ENCODE measurements around the gene SYPL2.

SYPL2 gene

DNA sequence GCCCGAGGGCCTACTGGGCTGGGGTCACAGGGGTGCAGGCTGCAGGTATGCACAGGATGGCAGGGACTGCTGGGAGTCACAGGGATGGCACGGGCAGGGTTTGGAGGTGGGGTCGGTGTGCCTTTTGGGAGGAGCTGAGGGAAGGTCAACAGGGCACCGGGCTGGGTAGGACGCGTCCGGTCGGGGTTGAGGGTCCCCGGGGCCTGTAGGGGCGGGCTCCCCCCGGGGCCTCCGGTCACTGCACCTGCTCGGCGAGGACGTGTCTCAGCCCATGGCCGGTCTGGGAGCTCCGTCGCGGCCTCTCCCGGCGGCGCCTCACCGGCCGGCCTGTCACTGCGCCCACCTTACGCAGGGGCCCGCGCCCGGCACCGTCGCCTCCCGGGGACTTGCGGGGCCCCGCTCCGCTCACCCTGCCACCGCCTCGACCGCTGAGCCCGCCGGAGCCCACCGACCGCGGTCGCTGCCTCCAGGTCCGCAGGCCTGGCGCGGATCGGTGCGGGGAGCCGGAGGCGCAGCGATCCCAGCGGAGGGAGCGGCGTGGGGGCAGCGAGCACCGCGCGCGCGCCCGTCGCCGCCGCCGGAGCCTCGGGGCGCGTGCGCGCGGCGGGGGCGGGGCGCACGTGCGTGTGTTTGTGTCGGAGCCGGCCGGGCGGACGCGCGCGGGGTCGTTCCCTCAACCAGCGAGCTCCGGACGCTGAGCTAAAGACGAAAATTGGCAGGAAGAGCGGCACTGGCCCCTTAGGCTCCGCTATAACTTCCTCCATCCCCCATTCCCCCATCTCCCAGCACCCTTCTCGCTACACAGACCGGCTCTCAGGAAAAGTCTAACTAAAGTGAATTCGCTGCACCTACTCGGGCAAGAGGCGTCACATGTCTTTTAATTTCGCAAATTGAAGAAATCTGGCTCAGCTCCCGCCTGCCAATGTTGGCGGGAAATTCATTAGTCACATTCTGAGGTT lies 43.1 kb downstream of the SYPL2 start, which contains the start of gene AMIGO1:
Gene AMIGO1, minus strand, starts transcription at position 552 of the 959 bp plus-strand sequence. CDS start 815 bp downstream, outside the sequence.
- DNase-seq (ENCODE audit: insufficient read length, low spot score) (peak; percentile 47), FAIRE-seq (no peak)

DNA sequence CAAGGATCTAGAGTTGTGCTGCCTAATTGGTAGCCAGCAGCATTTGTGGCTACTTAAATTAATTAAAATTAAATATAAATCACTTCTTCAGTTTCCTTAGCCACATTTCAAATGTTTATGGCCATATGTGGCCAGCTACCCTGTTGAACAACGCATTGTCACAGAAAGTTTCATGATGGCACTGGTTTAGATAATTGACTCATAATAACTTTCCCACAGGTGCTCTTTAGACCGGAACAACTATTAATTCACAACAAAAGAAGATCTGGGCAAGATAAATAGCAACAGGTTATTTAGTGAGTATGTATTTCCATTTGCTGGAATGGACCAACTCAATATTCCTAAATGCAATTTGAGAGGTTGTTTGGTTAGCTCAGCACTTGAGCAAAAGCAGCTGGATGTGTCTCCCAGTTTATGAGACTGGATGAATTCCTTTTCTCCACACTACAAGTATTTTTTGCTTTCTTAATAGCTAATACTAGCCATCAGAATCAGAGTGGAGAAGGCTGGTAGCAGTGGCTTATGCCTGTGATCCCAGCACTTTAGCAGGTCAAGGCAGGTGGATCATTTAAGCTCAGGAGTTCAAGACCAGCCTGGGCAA lies 46.9 kb downstream of the SYPL2 start:
- DNase-seq (ENCODE audit: insufficient read length, low spot score) (no peak), FAIRE-seq (no peak)

DNA sequence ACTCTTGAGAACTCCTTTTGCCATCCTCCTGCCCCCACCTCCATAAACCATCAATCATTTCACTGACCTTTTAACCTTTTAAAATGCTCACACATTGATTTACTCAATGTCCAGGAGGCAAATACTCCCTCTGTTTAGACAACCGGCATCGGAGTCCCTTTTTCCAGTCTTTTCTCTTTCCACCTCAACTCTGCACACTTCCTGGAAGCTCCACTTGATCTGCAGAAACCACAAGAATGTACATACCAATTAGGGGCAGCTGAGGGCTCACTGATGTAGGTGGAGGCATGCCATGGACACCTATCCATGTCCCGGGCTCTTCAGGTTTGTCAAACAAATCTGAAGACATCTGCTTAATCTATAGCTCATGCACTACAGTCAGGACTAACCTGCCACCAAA lies 48.5 kb downstream of the SYPL2 start:
- no peak for DNase-seq (ENCODE audit: insufficient read length, low spot score)
- FAIRE-seq, result no peak

DNA sequence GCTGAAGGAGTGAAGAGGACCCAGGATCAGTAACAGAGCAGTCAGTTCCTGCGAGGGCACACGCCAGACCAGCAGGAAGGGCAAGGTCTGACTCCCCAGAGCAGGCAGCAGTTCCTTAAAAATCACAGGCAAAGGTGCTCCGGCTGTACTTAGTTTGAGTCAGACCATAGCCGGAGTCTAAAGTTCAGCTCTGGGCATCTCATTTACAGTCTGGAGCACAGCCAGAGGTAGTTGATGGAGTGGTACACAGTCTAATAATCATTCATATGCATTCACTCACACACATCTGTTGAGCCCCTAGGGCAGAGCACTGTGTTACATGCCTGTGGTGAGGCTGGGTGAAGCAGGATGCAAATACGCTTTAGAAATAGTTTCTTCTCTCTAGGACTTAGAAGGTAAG lies 50.5 kb downstream of the SYPL2 start:
- DNase-seq (ENCODE audit: insufficient read length, low spot score) (no peak), FAIRE-seq (no peak)

DNA sequence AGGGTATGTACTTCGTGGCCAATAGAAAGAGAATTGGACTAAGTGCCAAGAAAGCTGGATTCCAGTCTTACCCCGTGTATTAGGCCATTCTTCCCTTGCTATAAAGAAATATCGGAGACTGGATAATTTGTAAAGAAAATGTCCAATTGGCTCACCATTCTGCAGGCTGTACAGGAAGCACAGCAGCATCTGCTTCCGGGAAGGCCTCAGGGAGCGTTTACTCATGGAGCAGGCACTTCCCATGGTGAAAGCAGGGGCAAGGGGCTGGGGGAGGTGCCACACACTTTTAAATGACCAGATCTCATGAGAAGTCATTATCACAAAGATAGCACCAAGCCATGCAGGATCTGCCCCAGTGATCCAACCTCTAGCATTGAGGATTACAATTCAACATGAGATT lies 51.0 kb downstream of the SYPL2 start:
- FAIRE-seq, result no peak

DNA sequence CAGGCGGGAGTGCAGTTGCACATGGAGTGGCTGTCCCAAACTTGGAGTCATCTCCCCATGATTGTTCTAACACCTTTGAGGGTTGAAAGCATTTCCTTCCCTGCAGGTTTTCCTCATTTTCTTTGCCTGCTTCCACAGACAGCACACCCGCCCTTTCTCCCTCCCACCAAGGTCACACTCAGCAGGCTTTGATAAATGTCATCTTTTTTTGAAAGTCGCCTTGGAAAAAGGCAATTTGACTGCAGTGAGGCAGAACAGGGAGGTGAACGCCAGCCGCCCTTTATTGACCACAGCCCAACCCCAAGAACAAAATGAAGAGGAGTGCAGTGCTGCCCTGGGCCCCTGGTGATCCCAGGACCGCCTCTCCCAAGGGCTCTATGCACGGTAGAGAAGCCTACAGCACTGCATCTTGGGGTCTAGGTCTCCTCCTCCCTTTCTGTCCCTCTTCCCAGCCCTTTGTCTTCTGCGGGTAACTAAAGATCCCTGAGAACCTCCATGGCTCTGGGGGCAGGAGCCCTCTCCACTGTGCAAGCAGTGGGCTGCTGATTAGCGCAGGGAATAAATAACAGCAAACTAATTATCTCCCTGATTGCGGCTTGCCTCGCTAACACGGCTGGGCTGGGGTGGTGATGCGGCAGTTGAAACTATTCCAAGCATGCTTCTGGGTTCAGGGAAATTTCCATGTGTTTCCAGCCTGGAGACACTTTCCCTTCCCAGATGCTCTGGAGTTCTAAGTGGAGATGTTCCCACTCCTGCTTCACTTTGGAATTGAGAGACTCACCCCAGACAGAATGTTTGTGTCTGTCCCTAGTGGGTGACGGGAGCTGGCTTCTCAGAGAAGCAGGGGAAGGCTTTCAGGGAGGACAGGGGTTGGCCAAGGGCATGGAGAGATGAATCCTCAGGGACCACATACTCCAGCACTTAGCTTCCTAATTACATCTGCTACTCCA lies 54.9 kb downstream of the SYPL2 start:
- DNase-seq (ENCODE audit: insufficient read length, low spot score) (no peak), FAIRE-seq (no peak)

More for the DNA sequence above, 51.0 kb downstream of the SYPL2 start:
- no peak for DNase-seq (ENCODE audit: insufficient read length, low spot score)

DNA sequence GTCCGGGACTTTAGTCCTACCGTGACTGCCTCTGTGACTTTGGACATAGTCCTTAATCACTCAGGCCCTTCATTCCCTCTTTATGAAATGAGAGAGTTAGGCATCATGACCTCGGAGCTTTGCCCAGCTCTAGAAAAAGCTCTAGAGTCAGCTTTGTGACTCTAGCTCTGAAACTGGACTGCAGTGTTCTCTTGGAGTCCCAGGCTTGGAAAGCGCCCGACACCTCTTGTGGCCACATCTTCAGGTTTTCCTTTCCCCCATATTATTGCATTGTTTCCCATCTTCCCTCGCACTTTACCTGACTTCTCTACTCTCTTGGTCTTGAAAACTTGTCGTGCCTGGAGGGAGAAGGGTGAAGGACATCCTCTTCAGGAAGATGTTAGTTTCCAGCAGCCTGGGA lies 55.7 kb downstream of the SYPL2 start:
- FAIRE-seq (no peak), DNase-seq (ENCODE audit: insufficient read length, low spot score) (no peak)

DNA sequence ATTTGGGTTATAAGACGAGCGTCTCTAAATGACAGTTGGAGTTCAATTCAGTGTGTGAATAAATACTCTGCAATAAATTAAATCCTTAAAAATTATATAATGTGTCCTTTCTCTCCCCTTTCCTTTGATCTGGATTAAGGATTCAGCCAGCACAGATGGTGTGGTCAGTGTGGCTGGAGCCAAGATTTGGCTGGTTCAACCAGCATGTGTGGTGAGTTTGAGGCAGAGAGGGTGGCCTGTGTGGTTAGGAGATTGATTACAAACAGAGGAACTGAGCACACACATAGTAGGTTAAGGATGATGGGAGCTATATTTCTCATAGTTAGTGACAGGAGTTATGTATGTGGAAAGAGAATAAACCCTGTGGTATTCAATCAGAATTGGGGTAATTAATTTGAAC lies 57.4 kb downstream of the SYPL2 start:
- FAIRE-seq (no peak), DNase-seq (ENCODE audit: insufficient read length, low spot score) (no peak)

DNA sequence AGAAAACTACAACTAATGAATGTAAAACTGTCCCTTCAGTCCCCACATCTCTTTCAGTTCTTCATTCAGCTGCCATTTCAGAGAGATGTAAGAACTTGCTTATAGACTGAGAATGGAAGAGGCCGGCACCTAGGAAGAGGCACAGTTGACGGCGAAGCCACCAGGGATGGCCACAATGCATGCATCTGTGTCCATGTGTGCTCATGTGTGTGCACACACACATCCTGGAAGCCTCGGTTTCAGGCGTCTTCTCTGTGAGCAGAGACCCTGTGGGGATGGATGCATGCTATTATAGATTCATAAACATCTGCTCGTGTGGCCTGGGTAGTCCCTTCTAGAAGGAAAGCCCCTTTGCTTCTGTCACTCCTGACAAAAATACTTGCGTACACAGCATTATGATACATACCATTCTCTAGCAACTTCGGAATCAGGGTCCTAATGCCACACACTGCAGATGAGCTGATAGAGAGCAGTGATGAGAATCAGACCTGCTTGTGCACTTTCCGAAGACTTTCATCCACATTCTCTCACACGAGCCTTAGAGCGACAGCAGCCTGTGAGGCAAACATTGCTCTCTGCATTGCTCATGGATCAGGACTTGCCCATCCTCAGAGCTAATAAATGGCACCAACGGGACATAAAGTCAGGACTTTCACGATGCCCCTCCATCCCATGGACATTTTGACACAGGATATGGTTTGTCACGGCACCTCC lies 60.9 kb downstream of the SYPL2 start:
- DNase-seq (ENCODE audit: insufficient read length, low spot score) (no peak), FAIRE-seq (no peak)

DNA sequence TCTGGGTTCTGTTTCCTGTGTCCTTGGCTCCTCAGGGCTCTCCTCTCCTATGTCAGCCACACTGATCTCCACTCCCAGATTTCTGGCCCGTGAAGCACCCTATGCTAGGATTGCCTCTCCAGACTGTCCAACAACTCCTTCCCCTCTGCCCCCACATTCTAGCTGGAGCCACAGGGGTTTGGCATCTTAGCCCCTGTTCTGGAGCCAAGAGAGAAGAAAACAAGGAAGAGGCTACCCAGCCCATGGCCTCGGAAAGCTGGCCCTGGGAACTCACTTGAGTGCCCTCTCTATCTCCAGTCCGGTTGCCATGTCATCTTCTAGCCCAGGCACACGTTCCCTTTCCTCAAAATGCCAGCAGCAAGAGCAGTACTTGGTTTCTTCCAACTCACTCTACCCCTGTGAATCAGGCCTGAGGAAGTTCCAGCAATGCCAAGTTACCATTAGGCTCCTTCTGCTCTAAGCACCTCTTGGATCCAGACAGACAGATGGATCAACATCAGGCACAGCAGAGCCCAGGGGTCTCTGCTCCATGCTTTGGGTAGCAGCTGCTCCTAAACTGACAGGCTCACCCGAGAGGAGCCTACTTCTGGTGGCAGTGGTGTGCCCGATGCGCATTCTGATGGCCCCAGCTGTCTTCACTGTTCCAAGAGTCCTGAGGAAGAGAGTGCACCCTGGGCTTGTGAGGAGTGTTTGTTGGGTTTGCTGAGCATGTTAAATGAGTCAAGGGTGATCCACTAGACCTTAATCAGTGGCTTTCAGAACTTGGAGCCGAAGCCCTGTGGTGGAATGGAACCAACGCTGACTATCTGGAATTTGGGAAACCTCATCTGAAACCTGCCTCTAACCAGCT lies 61.7 kb downstream of the SYPL2 start:
- FAIRE-seq, result no peak
- DNase-seq (ENCODE audit: insufficient read length, low spot score), result no peak

DNA sequence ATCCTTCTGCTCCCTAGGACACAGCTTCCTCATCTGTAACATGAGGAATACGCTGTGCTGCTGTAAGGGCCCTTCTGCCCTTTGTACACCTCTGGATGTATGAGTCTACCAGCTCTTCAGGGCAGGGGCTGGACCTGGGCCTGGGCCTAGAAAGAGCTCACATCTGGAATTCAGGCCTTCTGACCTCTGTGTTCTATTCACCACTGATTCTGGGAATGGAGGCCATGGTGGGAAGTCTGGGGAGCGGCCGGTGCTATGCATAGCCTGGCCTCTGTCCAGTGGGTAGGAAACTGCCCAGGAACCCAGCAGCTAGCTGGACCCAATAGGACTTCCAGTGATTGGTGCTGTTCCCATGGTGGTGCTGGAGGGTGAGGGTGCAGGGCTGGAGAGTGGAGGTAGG lies 62.4 kb downstream of the SYPL2 start:
- no peak for FAIRE-seq

DNA sequence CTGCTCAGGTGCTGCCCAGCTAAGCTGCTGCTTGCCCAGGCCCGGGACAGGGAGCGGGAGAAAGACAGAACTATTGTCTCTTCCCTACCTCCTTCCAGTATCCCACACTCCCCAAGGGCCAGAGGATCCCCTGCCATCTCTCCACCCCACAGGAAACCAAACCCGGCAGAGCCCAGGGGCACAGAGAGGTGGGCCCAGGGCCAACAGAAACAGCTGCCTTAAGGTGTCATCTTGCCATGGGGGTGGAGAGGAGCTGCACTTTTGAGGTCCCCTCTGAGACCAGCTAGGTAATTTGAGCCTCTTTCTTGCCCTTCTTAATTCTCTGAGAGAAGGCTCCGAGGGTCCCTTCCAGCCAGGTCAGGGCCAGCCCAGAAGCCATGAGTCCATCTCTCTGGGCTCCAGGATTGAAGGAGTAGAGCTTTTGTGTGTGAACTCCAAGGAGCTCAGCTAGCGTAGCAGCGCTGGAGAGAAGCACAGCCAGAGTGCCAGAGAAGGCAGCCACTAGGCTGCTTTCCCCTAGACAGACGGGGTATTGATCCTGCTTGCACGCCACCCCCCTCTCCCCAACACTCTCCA lies 63.6 kb downstream of the SYPL2 start:
- FAIRE-seq, result no peak
- no peak for DNase-seq (ENCODE audit: insufficient read length, low spot score)

More for the DNA sequence above, 62.4 kb downstream of the SYPL2 start:
- DNase-seq (ENCODE audit: insufficient read length, low spot score), result no peak

DNA sequence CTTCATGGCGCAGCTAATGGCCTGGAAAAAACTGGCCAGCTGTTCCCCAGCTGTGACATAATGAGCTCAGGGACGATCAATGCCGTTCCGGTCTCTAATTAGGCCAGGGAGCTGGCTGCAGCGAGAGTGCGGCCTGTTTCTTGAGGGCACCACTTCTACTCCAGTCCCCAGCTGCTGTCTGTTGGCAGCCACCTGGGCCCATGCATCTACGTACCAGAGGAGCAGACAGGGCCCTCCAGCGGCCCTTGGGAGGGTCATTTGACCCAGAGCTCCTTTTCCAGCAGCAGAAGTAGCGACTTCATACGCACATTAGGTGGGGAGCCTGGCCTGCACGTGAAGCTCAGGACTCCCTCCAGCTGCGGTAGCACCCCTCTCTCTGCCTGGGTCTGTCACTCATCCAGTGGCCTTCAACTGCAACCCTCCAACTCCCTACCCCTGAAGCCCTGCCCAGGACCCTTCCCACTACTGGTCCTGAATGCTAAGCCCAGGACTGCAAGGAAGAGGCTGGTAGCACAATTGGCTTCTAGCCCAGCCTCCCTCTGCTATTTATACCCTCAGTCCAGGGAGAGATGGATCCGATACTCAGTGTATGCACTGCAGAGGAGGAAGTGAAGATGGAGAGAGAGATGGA lies 64.2 kb downstream of the SYPL2 start:
- FAIRE-seq (no peak), DNase-seq (ENCODE audit: insufficient read length, low spot score) (no peak)

DNA sequence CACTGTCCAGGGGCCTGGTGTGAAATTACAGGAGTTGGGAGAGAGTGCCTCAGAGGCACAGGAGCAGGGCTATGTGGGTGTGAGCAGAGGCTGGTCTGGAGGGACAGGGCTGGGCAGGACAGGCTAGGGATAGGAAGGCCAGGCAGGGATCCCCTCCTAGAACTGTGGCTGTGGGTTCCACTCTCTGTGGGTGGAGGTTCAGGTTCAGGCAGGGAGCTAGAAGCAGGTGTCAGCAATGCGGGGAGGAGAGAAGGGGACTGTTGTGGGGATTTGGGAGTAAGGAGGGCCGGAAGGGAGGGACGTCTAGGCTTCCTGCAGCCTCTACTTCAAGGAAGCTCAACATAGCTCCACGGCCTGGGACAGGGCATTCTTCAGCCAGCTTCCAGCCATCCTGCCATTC lies 65.0 kb downstream of the SYPL2 start:
- no peak for DNase-seq (ENCODE audit: insufficient read length, low spot score)
- FAIRE-seq, result no peak

All from HTR-8/SVneo (cell line).